ENCODE measurements around the gene TMEFF1. TPM values are rescaled to one million over a fixed set of nuclear protein-coding genes. Genes with fewer than 3 reads are reported as not detected.

The TMEFF1 gene
- polyA plus RNA-seq, 4 donors: 0.30 to 0.90 TPM; not detected in 2

GRCh38 chr9:100443781-100444768 is 28.9 kb upstream of the TMEFF1 start:
- Histone ChIP-seq H3K27ac (ENCODE audit: low read depth in 1 of 3, low read length in 2 of 3) (no peak overlapping the region), H3K4me3 (ENCODE audit: low read depth in 1 of 3, low read length in 3 of 3) (no peak overlapping the region), H3K4me1 (ENCODE audit: control insufficient read depth in 3 of 3, insufficient read depth in 2 of 3, low read depth in 1 of 3, low read length in 2 of 3) (peaks cover 0 to 2% (median 0%) of the 10 kb centered on the region in 3 donors), H3K27me3 (ENCODE audit: control insufficient read depth in 3 of 3, insufficient read depth in 3 of 3, low read length in 3 of 3) (no peaks in the 10 kb centered on the region), H3K36me3 (ENCODE audit: control insufficient read depth in 3 of 3, insufficient read depth in 2 of 3, low read depth in 1 of 3, low read length in 3 of 3) (peaks cover 0 to 7% (median 2%) of the 10 kb centered on the region in 3 donors), H3K9me3 (ENCODE audit: control insufficient read depth in 2 of 2, insufficient read depth in 1 of 2, low read depth in 1 of 2, low read length in 1 of 2) (no peaks in the 10 kb centered on the region)
- DNase-seq (no peak), FAIRE-seq (no peak)
- 58 to 75% (median 60%) methylated on average over 4 of the region's 4 CpGs for WGBS, 3 donors

- no peak for DNase-seq
- no peak for FAIRE-seq
- H3K4me1 ChIP-seq (ENCODE audit: control insufficient read depth in 3 of 3, insufficient read depth in 2 of 3, low read depth in 1 of 3, low read length in 2 of 3): no peaks in the 10 kb centered on the region
- H3K4me3 ChIP-seq (ENCODE audit: low read depth in 1 of 3, low read length in 3 of 3): no peak overlapping the region
- no peaks in the 10 kb centered on the region for H3K27me3 ChIP-seq (ENCODE audit: control insufficient read depth in 3 of 3, insufficient read depth in 3 of 3, low read length in 3 of 3)
- H3K36me3 ChIP-seq (ENCODE audit: control insufficient read depth in 3 of 3, insufficient read depth in 2 of 3, low read depth in 1 of 3, low read length in 3 of 3): peaks cover 0 to 7% (median 2%) of the 10 kb centered on the region in 3 donors
- H3K27ac ChIP-seq (ENCODE audit: low read depth in 1 of 3, low read length in 2 of 3): no peak overlapping the region
- H3K9me3 ChIP-seq (ENCODE audit: control insufficient read depth in 2 of 2, insufficient read depth in 1 of 2, low read depth in 1 of 2, low read length in 1 of 2): no peaks in the 10 kb centered on the region
- 46 to 93% (median 69%) methylated on average over 1 of the region's 1 CpG for WGBS, 3 donors
These were observed 27.6 kb upstream of the TMEFF1 start for GRCh38 chr9:100445161-100445902.

- H3K36me3 ChIP-seq (ENCODE audit: control insufficient read depth in 3 of 3, insufficient read depth in 2 of 3, low read depth in 1 of 3, low read length in 3 of 3): peaks cover 0 to 7% (median 2%) of the 10 kb centered on the region in 3 donors
- no peak for FAIRE-seq
- no peak overlapping the region for H3K27ac ChIP-seq (ENCODE audit: low read depth in 1 of 3, low read length in 2 of 3)
- H3K4me1 ChIP-seq (ENCODE audit: control insufficient read depth in 3 of 3, insufficient read depth in 2 of 3, low read depth in 1 of 3, low read length in 2 of 3): no peaks in the 10 kb centered on the region
- H3K4me3 ChIP-seq (ENCODE audit: low read depth in 1 of 3, low read length in 3 of 3): no peak overlapping the region
- 80 to 90% (median 84%) methylated on average over 5 of the region's 5 CpGs for WGBS, 3 donors
- no peak for DNase-seq
- no peaks in the 10 kb centered on the region for H3K9me3 ChIP-seq (ENCODE audit: control insufficient read depth in 2 of 2, insufficient read depth in 1 of 2, low read depth in 1 of 2, low read length in 1 of 2)
- H3K27me3 ChIP-seq (ENCODE audit: control insufficient read depth in 3 of 3, insufficient read depth in 3 of 3, low read length in 3 of 3): no peaks in the 10 kb centered on the region
These were observed 26.9 kb upstream of the TMEFF1 start for GRCh38 chr9:100445903-100446549.

- Histone ChIP-seq H3K27me3 (ENCODE audit: control insufficient read depth in 3 of 3, insufficient read depth in 3 of 3, low read length in 3 of 3) (no peaks in the 10 kb centered on the region), H3K4me3 (ENCODE audit: low read depth in 1 of 3, low read length in 3 of 3) (no peak overlapping the region), H3K4me1 (ENCODE audit: control insufficient read depth in 3 of 3, insufficient read depth in 2 of 3, low read depth in 1 of 3, low read length in 2 of 3) (no peaks in the 10 kb centered on the region), H3K36me3 (ENCODE audit: control insufficient read depth in 3 of 3, insufficient read depth in 2 of 3, low read depth in 1 of 3, low read length in 3 of 3) (peaks cover 0 to 5% (median 2%) of the 10 kb centered on the region in 3 donors), H3K27ac (ENCODE audit: low read depth in 1 of 3, low read length in 2 of 3) (no peak overlapping the region), H3K9me3 (ENCODE audit: control insufficient read depth in 2 of 2, insufficient read depth in 1 of 2, low read depth in 1 of 2, low read length in 1 of 2) (no peaks in the 10 kb centered on the region)
- DNase-seq (no peak), FAIRE-seq (no peak)
These were observed 25.9 kb upstream of the TMEFF1 start for GRCh38 chr9:100447041-100447440.

GRCh38 chr9:100448266-100448665 is 24.7 kb upstream of the TMEFF1 start:
- no peaks in the 10 kb centered on the region for H3K9me3 ChIP-seq (ENCODE audit: control insufficient read depth in 2 of 2, insufficient read depth in 1 of 2, low read depth in 1 of 2, low read length in 1 of 2)
- FAIRE-seq (no peak), DNase-seq (no peak)
- H3K4me3 ChIP-seq (ENCODE audit: low read depth in 1 of 3, low read length in 3 of 3): no peak overlapping the region
- H3K36me3 ChIP-seq (ENCODE audit: control insufficient read depth in 3 of 3, insufficient read depth in 2 of 3, low read depth in 1 of 3, low read length in 3 of 3): no peaks in the 10 kb centered on the region
- H3K4me1 ChIP-seq (ENCODE audit: control insufficient read depth in 3 of 3, insufficient read depth in 2 of 3, low read depth in 1 of 3, low read length in 2 of 3): no peaks in the 10 kb centered on the region
- 94 to 100% (median 100%) methylated on average over 2 of the region's 2 CpGs for WGBS, 3 donors
- H3K27ac ChIP-seq (ENCODE audit: low read depth in 1 of 3, low read length in 2 of 3): no peak overlapping the region
- H3K27me3 ChIP-seq (ENCODE audit: control insufficient read depth in 3 of 3, insufficient read depth in 3 of 3, low read length in 3 of 3): no peaks in the 10 kb centered on the region

- Histone ChIP-seq H3K4me3 (ENCODE audit: low read depth in 1 of 3, low read length in 3 of 3) (no peak overlapping the region), H3K4me1 (ENCODE audit: control insufficient read depth in 3 of 3, insufficient read depth in 2 of 3, low read depth in 1 of 3, low read length in 2 of 3) (no peaks in the 10 kb centered on the region), H3K27me3 (ENCODE audit: control insufficient read depth in 3 of 3, insufficient read depth in 3 of 3, low read length in 3 of 3) (no peaks in the 10 kb centered on the region), H3K36me3 (ENCODE audit: control insufficient read depth in 3 of 3, insufficient read depth in 2 of 3, low read depth in 1 of 3, low read length in 3 of 3) (no peaks in the 10 kb centered on the region), H3K27ac (ENCODE audit: low read depth in 1 of 3, low read length in 2 of 3) (no peak overlapping the region), H3K9me3 (ENCODE audit: control insufficient read depth in 2 of 2, insufficient read depth in 1 of 2, low read depth in 1 of 2, low read length in 1 of 2) (no peaks in the 10 kb centered on the region)
- no peak for DNase-seq
- WGBS, 3 donors: 85 to 99% (median 86%) methylated on average over 2 of the region's 2 CpGs
- FAIRE-seq: no peak
These were observed 23.5 kb upstream of the TMEFF1 start for GRCh38 chr9:100449420-100449819.

- no peak overlapping the region for H3K27ac ChIP-seq (ENCODE audit: low read depth in 1 of 3, low read length in 2 of 3)
- no peaks in the 10 kb centered on the region for H3K9me3 ChIP-seq (ENCODE audit: control insufficient read depth in 2 of 2, insufficient read depth in 1 of 2, low read depth in 1 of 2, low read length in 1 of 2)
- H3K27me3 ChIP-seq (ENCODE audit: control insufficient read depth in 3 of 3, insufficient read depth in 3 of 3, low read length in 3 of 3): no peaks in the 10 kb centered on the region
- H3K4me3 ChIP-seq (ENCODE audit: low read depth in 1 of 3, low read length in 3 of 3): no peak overlapping the region
- no peaks in the 10 kb centered on the region for H3K4me1 ChIP-seq (ENCODE audit: control insufficient read depth in 3 of 3, insufficient read depth in 2 of 3, low read depth in 1 of 3, low read length in 2 of 3)
- H3K36me3 ChIP-seq (ENCODE audit: control insufficient read depth in 3 of 3, insufficient read depth in 2 of 3, low read depth in 1 of 3, low read length in 3 of 3): no peaks in the 10 kb centered on the region
- DNase-seq (no peak), FAIRE-seq (no peak)
- 91 to 100% (median 98%) methylated on average over 2 of the region's 2 CpGs for WGBS, 3 donors
These were observed 20.1 kb upstream of the TMEFF1 start for GRCh38 chr9:100452894-100453293.

- Histone ChIP-seq H3K4me1 (ENCODE audit: control insufficient read depth in 3 of 3, insufficient read depth in 2 of 3, low read depth in 1 of 3, low read length in 2 of 3) (no peaks in the 10 kb centered on the region), H3K27me3 (ENCODE audit: control insufficient read depth in 3 of 3, insufficient read depth in 3 of 3, low read length in 3 of 3) (no peaks in the 10 kb centered on the region), H3K27ac (ENCODE audit: low read depth in 1 of 3, low read length in 2 of 3) (no peak overlapping the region), H3K4me3 (ENCODE audit: low read depth in 1 of 3, low read length in 3 of 3) (no peak overlapping the region), H3K36me3 (ENCODE audit: control insufficient read depth in 3 of 3, insufficient read depth in 2 of 3, low read depth in 1 of 3, low read length in 3 of 3) (no peaks in the 10 kb centered on the region), H3K9me3 (ENCODE audit: control insufficient read depth in 2 of 2, insufficient read depth in 1 of 2, low read depth in 1 of 2, low read length in 1 of 2) (no peaks in the 10 kb centered on the region)
- FAIRE-seq (no peak), DNase-seq (no peak)
These were observed 17.5 kb upstream of the TMEFF1 start for GRCh38 chr9:100455470-100455869.
